ENCODE measurements around the gene OR2Y1.
"Not testable (repeated sequence)": the region's sequence is repeated elsewhere in the genome, so short reads cannot be mapped to it uniquely, and the experiment has no call there.

DNA sequence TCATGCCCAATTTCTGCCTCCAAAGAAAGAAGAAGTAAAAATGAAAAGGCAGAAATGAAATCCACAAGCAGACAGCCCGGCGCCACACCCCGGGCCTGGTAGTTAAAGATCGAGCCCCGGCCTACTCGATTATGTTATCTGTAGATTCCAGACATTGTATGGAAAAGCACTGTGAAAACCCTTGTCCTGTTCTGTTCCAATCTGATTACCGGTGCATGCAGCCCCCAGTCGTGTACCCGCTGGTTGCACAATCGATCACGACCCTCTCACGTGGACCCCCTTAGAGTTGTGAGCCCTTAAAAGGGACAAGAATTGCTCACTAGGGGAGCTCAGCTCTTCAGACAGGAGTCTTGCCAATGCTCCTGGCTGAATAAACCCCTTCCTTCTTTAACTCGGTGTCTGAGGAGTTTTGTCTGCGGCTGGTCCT lies 42.1 kb upstream of the OR2Y1 start:
- TF ChIP-seq, protein P1, sequence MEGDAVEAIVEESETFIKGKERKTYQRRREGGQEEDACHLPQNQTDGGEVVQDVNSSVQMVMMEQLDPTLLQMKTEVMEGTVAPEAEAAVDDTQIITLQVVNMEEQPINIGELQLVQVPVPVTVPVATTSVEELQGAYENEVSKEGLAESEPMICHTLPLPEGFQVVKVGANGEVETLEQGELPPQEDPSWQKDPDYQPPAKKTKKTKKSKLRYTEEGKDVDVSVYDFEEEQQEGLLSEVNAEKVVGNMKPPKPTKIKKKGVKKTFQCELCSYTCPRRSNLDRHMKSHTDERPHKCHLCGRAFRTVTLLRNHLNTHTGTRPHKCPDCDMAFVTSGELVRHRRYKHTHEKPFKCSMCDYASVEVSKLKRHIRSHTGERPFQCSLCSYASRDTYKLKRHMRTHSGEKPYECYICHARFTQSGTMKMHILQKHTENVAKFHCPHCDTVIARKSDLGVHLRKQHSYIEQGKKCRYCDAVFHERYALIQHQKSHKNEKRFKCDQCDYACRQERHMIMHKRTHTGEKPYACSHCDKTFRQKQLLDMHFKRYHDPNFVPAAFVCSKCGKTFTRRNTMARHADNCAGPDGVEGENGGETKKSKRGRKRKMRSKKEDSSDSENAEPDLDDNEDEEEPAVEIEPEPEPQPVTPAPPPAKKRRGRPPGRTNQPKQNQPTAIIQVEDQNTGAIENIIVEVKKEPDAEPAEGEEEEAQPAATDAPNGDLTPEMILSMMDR (conservative IDR thresholded peaks at IDR 0.05 in 1 of 2, IDR thresholded peaks at IDR 0.05 in 1 of 2; ENCODE audit: low read depth in 1 of 2, low read length in 2 of 2), result not testable (repeated sequence)
- not testable (repeated sequence) for TF ChIP-seq EZH2 (IDR thresholded peaks at IDR 0.05; ENCODE audit: low read length, missing control alignments)
